Left lung (tissue), 10 donors: ENCODE measurements around the gene PBRM1. TPM values are rescaled to one million over a fixed set of nuclear protein-coding genes. Genes with fewer than 3 reads are reported as not detected.

ENCODE experiments used
- ATAC-seq: fragments of 200-7000 bp; cut with Tn5 transposase; one replicate; pipeline ENCODE4 v1.9.1; 2020; ENCODE audit warnings: moderate library complexity
- DNase-seq, 4 donors: peaks; one replicate each; pipeline ENCODE4 v3.0.0-alpha.2; 2013 to 2020
- H3K27ac ChIP-seq, 2 donors: fragments of 200-600 bp; sonication (generic) in 1 of 2; one replicate each; pipeline versions ENCODE4 v1.5.0 to v1.8.0; 2020 to 2021
- H3K27me3 ChIP-seq, 2 donors: fragments of 200-600 bp; sonication (generic) in 1 of 2; one replicate each; pipeline versions ENCODE4 v1.5.0 to v1.8.0; 2020 to 2021
- H3K36me3 ChIP-seq, 2 donors: fragments of 200-600 bp; sonication (generic) in 1 of 2; one replicate each; pipeline versions ENCODE4 v1.5.0 to v1.8.0; 2020 to 2021
- H3K4me1 ChIP-seq, 2 donors: fragments of 200-600 bp; one replicate each; pipeline ENCODE4 v1.8.0; 2021
- H3K4me3 ChIP-seq, 2 donors: fragments of 200-600 bp; sonication (generic) in 1 of 2; one replicate each; pipeline versions ENCODE4 v1.5.0 to v1.8.0; 2020 to 2021; ENCODE audit warnings: mild to moderate bottlenecking in 1 of 2
- H3K9me3 ChIP-seq, 2 donors: fragments of 200-600 bp; sonication (generic) in 1 of 2; one replicate each; pipeline versions ENCODE4 v1.5.0 to v1.8.0; 2020 to 2021
- intact Hi-C, 2 donors: fragments of 100-400 bp; cut with DNase I; formaldehyde crosslinking; loops; one replicate each; pipeline versions ENCODE4 v1.11.2 to v1.14.2; 2022
- polyA plus RNA-seq, 6 donors: library from polyadenylated mRNA; unstranded; fragments of 120-200 nt; gene quantifications; one replicate each; pipeline ENCODE4 v1.2.1, GENCODE V29; 2013; ENCODE audit not compliant: insufficient read length in 6 of 6
- total RNA-seq, 2 donors: library from RNA; stranded (reverse); fragmentation: NEBNext Ultra II Directional; extraction: Animal tissue kit (Norgen Biotek cat#: 25700); gene quantifications; one replicate each; pipeline ENCODE4 v1.2.1, GENCODE V29; 2021
- TF ChIP-seq, protein P1 (sequence below), 2 donors: fragments of 200-600 bp; sonication (generic) in 1 of 2; IDR thresholded peaks; one replicate each; pipeline versions ENCODE4 v1.5.0 to v1.8.0; 2021; ENCODE audit warnings: antibody characterized with exemption in 2 of 2
- donor health status: DM: no; HTN: yes; CAD: no.
- donor health status: DM: no; HTN: no; CAD: no.

Gene PBRM1
- total and polyA plus RNA-seq, 8 donors = 62.2 to 79.8 (median 65.8) TPM

DNA sequence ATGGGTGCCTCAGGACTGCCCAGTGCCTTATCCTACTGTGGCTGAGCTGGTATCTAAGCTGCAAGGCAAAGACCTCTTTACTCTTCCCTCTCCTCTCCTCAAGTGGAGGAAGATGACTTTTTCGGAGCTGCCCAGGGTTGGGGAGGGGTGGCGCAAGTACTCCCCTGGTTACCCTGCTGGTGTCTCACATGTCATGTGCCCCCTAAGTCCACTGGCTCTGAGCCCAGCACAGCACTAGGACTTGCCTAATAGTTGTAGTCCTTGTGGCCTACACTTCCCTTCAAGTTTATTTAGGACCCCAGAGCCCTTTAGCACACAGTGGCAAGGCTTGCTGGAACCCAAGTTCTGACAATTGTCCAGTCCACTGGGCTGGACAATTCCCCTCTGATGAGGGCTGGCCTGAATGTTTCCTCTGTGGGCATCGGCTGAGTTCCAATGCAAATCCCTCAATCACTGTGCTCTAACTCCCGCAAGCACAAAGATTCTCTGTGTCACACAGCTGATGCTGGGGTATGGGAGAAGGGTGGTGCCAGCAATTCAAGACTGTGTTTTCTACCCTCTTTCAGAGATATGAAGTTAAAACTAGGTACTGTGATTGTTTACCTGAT is 89.0 kb downstream of the PBRM1 start:
- Histone ChIP-seq H3K27me3 (no peaks in the 10 kb centered on the region), H3K9me3 (peaks cover 0 to 12% of the 10 kb centered on the region in 2 donors), H3K4me3 (no peak overlapping the region), H3K36me3 (peaks cover 0 to 62% of the 10 kb centered on the region in 2 donors), H3K4me1 (no peaks in the 10 kb centered on the region), H3K27ac (no peak overlapping the region)
- ATAC-seq (no peak), DNase-seq (peak in 1 of 4 donors; percentile 36)
- TF ChIP-seq, protein P1, sequence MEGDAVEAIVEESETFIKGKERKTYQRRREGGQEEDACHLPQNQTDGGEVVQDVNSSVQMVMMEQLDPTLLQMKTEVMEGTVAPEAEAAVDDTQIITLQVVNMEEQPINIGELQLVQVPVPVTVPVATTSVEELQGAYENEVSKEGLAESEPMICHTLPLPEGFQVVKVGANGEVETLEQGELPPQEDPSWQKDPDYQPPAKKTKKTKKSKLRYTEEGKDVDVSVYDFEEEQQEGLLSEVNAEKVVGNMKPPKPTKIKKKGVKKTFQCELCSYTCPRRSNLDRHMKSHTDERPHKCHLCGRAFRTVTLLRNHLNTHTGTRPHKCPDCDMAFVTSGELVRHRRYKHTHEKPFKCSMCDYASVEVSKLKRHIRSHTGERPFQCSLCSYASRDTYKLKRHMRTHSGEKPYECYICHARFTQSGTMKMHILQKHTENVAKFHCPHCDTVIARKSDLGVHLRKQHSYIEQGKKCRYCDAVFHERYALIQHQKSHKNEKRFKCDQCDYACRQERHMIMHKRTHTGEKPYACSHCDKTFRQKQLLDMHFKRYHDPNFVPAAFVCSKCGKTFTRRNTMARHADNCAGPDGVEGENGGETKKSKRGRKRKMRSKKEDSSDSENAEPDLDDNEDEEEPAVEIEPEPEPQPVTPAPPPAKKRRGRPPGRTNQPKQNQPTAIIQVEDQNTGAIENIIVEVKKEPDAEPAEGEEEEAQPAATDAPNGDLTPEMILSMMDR (IDR thresholded peaks at IDR 0.05) = no peak
- intact Hi-C loops = no loop called here

DNA sequence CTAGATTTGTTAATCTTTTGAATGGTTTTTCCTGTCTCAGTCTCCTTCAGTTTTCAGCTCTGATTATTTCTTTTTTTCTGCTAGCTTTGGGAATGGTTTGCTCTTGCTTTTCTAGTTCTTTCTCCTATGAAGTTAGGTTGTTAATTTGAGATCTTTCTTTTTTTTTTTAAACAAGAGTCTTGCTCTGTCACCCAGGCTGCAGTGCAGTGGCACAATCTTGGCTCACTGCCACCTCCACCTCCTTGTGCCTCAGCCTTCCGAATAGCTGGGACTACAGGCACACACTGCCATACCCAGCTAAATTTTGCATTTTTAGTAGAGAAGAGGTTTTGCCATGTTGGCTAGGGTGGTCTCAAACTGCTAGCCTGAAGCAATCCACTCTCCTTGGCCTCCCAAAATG is 92.6 kb downstream of the PBRM1 start:
- no peaks in the 10 kb centered on the region for H3K9me3 ChIP-seq
- intact Hi-C loops = no loop called here
- H3K4me1 ChIP-seq = no peaks in the 10 kb centered on the region
- ATAC-seq (no peak), DNase-seq (peak in 1 of 4 donors; percentile 9)
- H3K4me3 ChIP-seq = no peak overlapping the region
- H3K36me3 ChIP-seq = peaks cover 0 to 51% of the 10 kb centered on the region in 2 donors
- H3K27me3 ChIP-seq = no peaks in the 10 kb centered on the region
- no peak overlapping the region for H3K27ac ChIP-seq
- TF ChIP-seq, protein P1 (IDR thresholded peaks at IDR 0.05) = no peak

DNA sequence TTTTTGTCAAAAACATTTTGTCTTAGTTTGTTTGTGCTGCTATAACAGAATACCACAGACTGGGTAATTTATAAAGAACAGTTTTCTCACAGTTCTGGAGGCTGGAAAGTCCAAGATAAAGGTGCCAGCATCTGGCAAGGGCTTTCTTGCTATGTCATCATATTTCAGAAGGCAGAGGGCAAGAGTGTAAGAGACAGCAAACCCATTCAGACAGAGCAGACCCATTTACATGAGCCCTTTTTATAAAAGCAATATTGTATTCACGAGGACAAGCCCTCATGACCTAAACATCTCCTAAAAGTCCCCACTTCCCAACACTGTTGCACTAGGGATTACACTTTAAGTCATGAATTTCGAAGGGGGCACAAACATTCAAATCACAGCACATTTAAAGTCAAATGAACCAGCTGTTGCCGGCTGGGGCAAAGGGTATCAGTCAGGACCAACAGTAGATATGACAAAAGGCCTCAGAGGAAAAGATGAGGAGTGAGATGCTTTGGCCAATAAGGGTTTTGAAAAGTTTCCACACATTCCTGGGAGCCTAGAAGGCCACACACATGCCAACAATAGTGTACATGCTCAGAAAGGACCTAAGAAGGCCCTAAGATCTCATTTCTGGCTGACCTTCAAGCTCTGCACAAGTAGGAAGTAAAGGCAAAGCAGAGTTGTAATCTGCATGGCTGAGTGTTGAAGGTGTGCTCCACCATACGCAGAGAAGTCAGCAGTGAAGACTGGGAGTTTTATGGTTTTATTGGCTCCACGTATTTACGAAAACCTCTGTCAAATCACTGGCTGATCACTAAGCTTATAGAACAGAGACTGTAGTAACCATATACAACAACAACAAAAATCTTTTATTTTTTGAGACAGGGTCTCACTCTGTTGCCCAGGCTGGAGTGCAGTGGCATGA is 111.4 kb downstream of the PBRM1 start:
- TF ChIP-seq, protein P1 (IDR thresholded peaks at IDR 0.05) = no peak
- DNase-seq (no peak), ATAC-seq (no peak)
- H3K27me3 ChIP-seq = no peaks in the 10 kb centered on the region
- no peak overlapping the region for H3K4me3 ChIP-seq
- intact Hi-C loops = no loop called here
- H3K36me3 ChIP-seq = peaks cover 0 to 90% of the 10 kb centered on the region in 2 donors
- H3K9me3 ChIP-seq = no peaks in the 10 kb centered on the region
- no peaks in the 10 kb centered on the region for H3K4me1 ChIP-seq
- no peak overlapping the region for H3K27ac ChIP-seq

DNA sequence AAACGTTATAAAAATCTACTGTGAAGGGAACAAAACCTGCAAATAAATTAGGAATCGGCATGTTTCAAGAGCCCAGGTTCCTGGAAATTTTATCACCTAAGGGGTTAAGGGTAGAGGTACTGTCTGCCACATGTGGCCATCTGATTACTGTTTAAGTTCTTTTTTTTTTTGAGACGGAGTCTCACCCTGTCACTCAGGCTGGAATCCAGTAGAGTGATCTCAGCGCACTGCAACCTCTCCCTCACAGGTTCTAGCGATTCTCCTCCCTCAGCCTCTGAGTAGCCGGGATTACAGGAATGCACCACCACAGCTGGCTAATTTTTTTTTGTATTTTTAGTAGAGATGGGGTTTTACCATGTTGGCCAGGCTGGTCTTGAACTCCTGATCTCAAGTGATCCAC is 113.5 kb downstream of the PBRM1 start:
- DNase-seq = no peak
- Histone ChIP-seq H3K9me3 (no peaks in the 10 kb centered on the region), H3K27me3 (no peaks in the 10 kb centered on the region), H3K4me3 (no peak overlapping the region), H3K4me1 (no peaks in the 10 kb centered on the region), H3K27ac (no peak overlapping the region), H3K36me3 (peaks cover 0 to 83% of the 10 kb centered on the region in 2 donors)
- TF ChIP-seq, protein P1 (IDR thresholded peaks at IDR 0.05) = no peak
- no peak for ATAC-seq
- intact Hi-C loops = no loop called here

DNA sequence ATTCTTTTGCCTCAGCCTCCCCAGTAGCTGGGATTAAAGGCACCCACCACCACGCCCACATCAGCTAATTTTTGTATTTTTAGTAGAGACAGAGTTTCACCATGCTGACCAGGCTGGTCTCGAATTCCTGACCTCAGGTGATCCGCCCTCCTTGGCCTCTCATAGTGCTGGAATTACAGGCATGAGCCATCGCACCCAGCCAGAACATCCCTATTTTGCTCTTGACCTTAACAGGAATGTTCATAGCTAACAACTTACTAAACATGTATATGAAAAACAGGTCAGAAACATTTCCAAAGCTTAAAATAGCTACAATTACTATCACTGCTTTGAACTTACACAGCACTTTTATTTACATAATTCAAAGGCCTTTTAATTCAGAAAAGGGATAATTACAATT is 115.6 kb downstream of the PBRM1 start:
- ATAC-seq (peak; percentile 54), DNase-seq (no peak)
- TF ChIP-seq, protein P1 (IDR thresholded peaks at IDR 0.05) = no peak
- peaks cover 0 to 78% of the 10 kb centered on the region in 2 donors for H3K36me3 ChIP-seq
- intact Hi-C loops = no loop called here
- H3K9me3 ChIP-seq = no peaks in the 10 kb centered on the region
- H3K27ac ChIP-seq = no peak overlapping the region
- no peaks in the 10 kb centered on the region for H3K27me3 ChIP-seq
- no peaks in the 10 kb centered on the region for H3K4me1 ChIP-seq
- H3K4me3 ChIP-seq = no peak overlapping the region
